CD14-positive monocyte (primary cell): ENCODE data around the gene GARIN6. TPM values are rescaled to one million over a fixed set of nuclear protein-coding genes. Genes with fewer than 3 reads are reported as not detected.

Source experiments
- DNase-seq, 3 donors: peaks; one replicate each; pipeline ENCODE4 v3.0.0-alpha.2; 2011 to 2022
- H2AFZ ChIP-seq: 2 replicates; pipeline ENCODE4 v1.6.0; 2012; ENCODE audit warnings: mild to moderate bottlenecking, low read depth, low read length, inconsistent platforms; ENCODE audit not compliant: insufficient read depth, poor library complexity, severe bottlenecking
- H3K27ac ChIP-seq, 2 donors: 1 replicate in 1 of 2; 2 replicates in 1 of 2; pipeline ENCODE4 v1.5.1; 2012 to 2013; ENCODE audit warnings: low read length in 2 of 2, control low read depth in 1 of 2, inconsistent platforms in 1 of 2, low read depth in 1 of 2, mild to moderate bottlenecking in 1 of 2
- H3K27me3 ChIP-seq, 2 donors: one replicate each; pipeline versions ENCODE4 v1.6.0 to v1.6.1; 2011 to 2013; ENCODE audit warnings: low read length in 2 of 2; ENCODE audit not compliant: control insufficient read depth in 2 of 2, insufficient read depth in 2 of 2
- H3K36me3 ChIP-seq, 2 donors: replicated peaks in 1 of 2; 1 replicate in 1 of 2; 2 replicates in 1 of 2; pipeline versions ENCODE4 v1.5.1 to v1.6.1; 2012 to 2013; ENCODE audit warnings: low read length in 2 of 2, control low read depth in 1 of 2, inconsistent platforms in 1 of 2, mild to moderate bottlenecking in 1 of 2; ENCODE audit not compliant: insufficient read depth in 2 of 2, control insufficient read depth in 1 of 2
- H3K4me1 ChIP-seq, 2 donors: 1 replicate in 1 of 2; 2 replicates in 1 of 2; pipeline versions ENCODE4 v1.5.1 to v1.6.1; 2012 to 2013; ENCODE audit warnings: low read length in 2 of 2, control low read depth in 1 of 2, inconsistent platforms in 1 of 2, mild to moderate bottlenecking in 1 of 2, moderate library complexity in 1 of 2; ENCODE audit not compliant: insufficient read depth in 2 of 2, control insufficient read depth in 1 of 2
- H3K4me2 ChIP-seq: replicated peaks from 2 replicates; pipeline ENCODE3; 2012; ENCODE audit warnings: low read length, moderate library complexity, mild to moderate bottlenecking; ENCODE audit not compliant: poor library complexity, severe bottlenecking; ENCODE audit errors: extremely low read depth
- H3K4me3 ChIP-seq, 3 experiments: fragments of 200-600 bp in 1 of 3; sonication (generic) in 1 of 3; replicated peaks in 1 of 3; 1 replicate in 2 of 3; 2 replicates in 1 of 3; pipeline ENCODE4 v1.5.1; 2011 to 2013; ENCODE audit warnings: low read length in 3 of 3, mild to moderate bottlenecking in 3 of 3, control low read depth in 2 of 3, low read depth in 2 of 3, inconsistent platforms in 1 of 3, moderate library complexity in 1 of 3
- H3K79me2 ChIP-seq: 2 replicates; pipeline ENCODE4 v1.6.0; 2012; ENCODE audit warnings: mild to moderate bottlenecking, control low read depth, inconsistent platforms, low read length, moderate library complexity; ENCODE audit not compliant: insufficient read depth
- H3K9ac ChIP-seq: 2 replicates; pipeline ENCODE4 v1.6.0; 2017; ENCODE audit warnings: low read length, mild to moderate bottlenecking; ENCODE audit not compliant: insufficient read depth, poor library complexity, severe bottlenecking
- H3K9me3 ChIP-seq, 2 donors: replicated peaks in 1 of 2; 1 replicate in 1 of 2; 2 replicates in 1 of 2; pipeline versions ENCODE4 v1.5.1 to v1.6.1; 2012 to 2013; ENCODE audit warnings: low read length in 2 of 2, control low read depth in 1 of 2; ENCODE audit not compliant: control insufficient read depth in 1 of 2, insufficient read depth in 1 of 2
- H4K20me1 ChIP-seq: 2 replicates; pipeline ENCODE4 v1.6.0; 2012; ENCODE audit warnings: mild to moderate bottlenecking, low read length, control low read depth, moderate library complexity; ENCODE audit not compliant: insufficient read depth
- H3K27ac Mint-ChIP-seq, 7 donors: one replicate each; pipeline ENCODE4 v1.8.0; 2020; ENCODE audit warnings: mild to moderate bottlenecking in 7 of 7, mixed read lengths in 7 of 7, moderate library complexity in 6 of 7, inconsistent platforms in 2 of 7
- H3K27me3 Mint-ChIP-seq, 3 donors: one replicate each; pipeline ENCODE4 v1.8.0; 2021 to 2022; ENCODE audit warnings: low read depth in 3 of 3, mild to moderate bottlenecking in 3 of 3, mixed read lengths in 3 of 3, moderate library complexity in 3 of 3, inconsistent platforms in 1 of 3
- H3K36me3 Mint-ChIP-seq, 2 donors: one replicate each; pipeline ENCODE4 v1.8.0; 2020; ENCODE audit warnings: mixed read lengths in 2 of 2, inconsistent platforms in 1 of 2, mild to moderate bottlenecking in 1 of 2
- H3K4me1 Mint-ChIP-seq: one replicate; pipeline ENCODE4 v1.8.0; 2020; ENCODE audit warnings: mild to moderate bottlenecking, mixed read lengths
- H3K4me3 Mint-ChIP-seq, 2 donors: one replicate each; pipeline ENCODE4 v1.8.0; 2020; ENCODE audit warnings: mild to moderate bottlenecking in 2 of 2, mixed read lengths in 2 of 2, moderate library complexity in 1 of 2
- H3K9me3 Mint-ChIP-seq, 7 donors: one replicate each; pipeline ENCODE4 v1.8.0; 2020 to 2022; ENCODE audit warnings: mixed read lengths in 7 of 7, mild to moderate bottlenecking in 6 of 7, moderate library complexity in 6 of 7, inconsistent platforms in 2 of 7
- CTCF ChIP-seq: fragments of 200-600 bp; IDR thresholded peaks from one replicate; pipeline ENCODE4 v1.8.0; 2022; ENCODE audit warnings: antibody characterized with exemption, mild to moderate bottlenecking
- WGBS: methylation state at CpG from one replicate; pipeline ENCODE4 v1.1.5; 2013; ENCODE audit warnings: missing lambda C conversion rate; ENCODE audit not compliant: insufficient coverage; 5-methylcytosine and 5-hydroxymethylcytosine counted together
- intact Hi-C, 2 donors: fragments of 100-400 bp; cut with micrococcal nuclease; formaldehyde crosslinking; loops; one replicate each; pipeline versions ENCODE4 v1.15.0 to v1.15.1; 2023
- polyA plus RNA-seq, 3 donors: library from polyadenylated mRNA; depleted of rRNA in 1 of 3; unstranded in 2 of 3; stranded (reverse) in 1 of 3; fragments of 300-500 nt in 2 of 3; fragments of >200 nt in 1 of 3; fragmentation: Illumina TruSeq in 2 of 3; gene quantifications; 1 replicate in 2 of 3; 2 replicates in 1 of 3; pipeline ENCODE4 v1.2.3, GENCODE V29; 2012 to 2021

Gene GARIN6
- polyA plus RNA-seq, 3 donors: not detected

GRCh38 chr12:99618657-99619056 is 28.9 kb upstream of the GARIN6 start:
- Mint-ChIP-seq H3K9me3 (peaks cover 0 to 3% (median 0%) of the 10 kb centered on the region in 7 donors), H3K27ac (no peak overlapping the region), H3K4me3 (no peak overlapping the region), H3K36me3 (no peaks in the 10 kb centered on the region), H3K4me1 (no peaks in the 10 kb centered on the region), H3K27me3 (no peaks in the 10 kb centered on the region)
- 97% methylated on average over 3 of the region's 4 CpGs for WGBS
- Histone ChIP-seq H3K4me3 (no peak overlapping the region), H3K27me3 (no peaks in the 10 kb centered on the region), H3K36me3 (no peaks in the 10 kb centered on the region), H3K9ac (no peak overlapping the region), H3K9me3 (peaks cover 0 to 4% of the 10 kb centered on the region in 2 donors), H3K4me2 (no peak overlapping the region), H4K20me1 (no peaks in the 10 kb centered on the region), H3K4me1 (no peaks in the 10 kb centered on the region), H3K79me2 (no peaks in the 10 kb centered on the region), H3K27ac (no peak overlapping the region), H2AFZ (no peak overlapping the region)
- intact Hi-C loops: no loop called here
- TF ChIP-seq CTCF: no peak
- no peak for DNase-seq

- H3K4me2 ChIP-seq: no peak overlapping the region
- no peaks in the 10 kb centered on the region for H3K27me3 ChIP-seq
- no peak overlapping the region for H3K9ac ChIP-seq
- H3K27ac ChIP-seq: no peak overlapping the region
- H2AFZ ChIP-seq: no peak overlapping the region
- intact Hi-C loops: loop anchor here (5.0 kb wide), 1 partner anchor 577 kb away; no protein-coding TSS in a partner anchor
- H3K4me1 Mint-ChIP-seq: no peaks in the 10 kb centered on the region
- H3K27me3 Mint-ChIP-seq: no peaks in the 10 kb centered on the region
- no peak overlapping the region for H3K4me3 Mint-ChIP-seq
- TF ChIP-seq CTCF: peak; percentile 70
- H3K36me3 ChIP-seq: no peaks in the 10 kb centered on the region
- H3K27ac Mint-ChIP-seq: no peak overlapping the region
- H3K4me3 ChIP-seq: no peak overlapping the region
- peaks cover 0 to 3% (median 0%) of the 10 kb centered on the region in 7 donors for H3K9me3 Mint-ChIP-seq
- no peaks in the 10 kb centered on the region for H4K20me1 ChIP-seq
- H3K9me3 ChIP-seq: peaks cover 0 to 4% of the 10 kb centered on the region in 2 donors
- WGBS: 80% methylated on average over 6 of the region's 7 CpGs
- H3K79me2 ChIP-seq: no peaks in the 10 kb centered on the region
- no peaks in the 10 kb centered on the region for H3K4me1 ChIP-seq
- DNase-seq: peak in 2 of 3 donors; percentile 2 to 7
- H3K36me3 Mint-ChIP-seq: no peaks in the 10 kb centered on the region
Measured at GRCh38 chr12:99619389-99620158, 28.0 kb upstream of the GARIN6 start.
